Right forelimb (tissue), 1 donor: ENCODE data around the gene TP53TG3D.
"Not testable (repeated sequence)": the region's sequence is repeated elsewhere in the genome, so short reads cannot be mapped to it uniquely, and the experiment has no call there.

Source experiments
- DNase-seq: peaks from one replicate; pipeline ENCODE4 v3.0.0-alpha.2; 2018

TP53TG3D gene

GRCh38 chr16:32252986-32253385 is at the start of gene TP53TG3D:
TP53TG3D (plus strand) TSS chr16:32253286; CDS start chr16:32253354, 68 bp downstream.
- not testable (repeated sequence) for DNase-seq

GRCh38 chr16:32253507-32253906 is 421 bp downstream of the TP53TG3D start:
- not testable (repeated sequence) for DNase-seq

- not testable (repeated sequence) for DNase-seq
Measured at GRCh38 chr16:32261526-32261925, 8.4 kb downstream of the TP53TG3D start.

GRCh38 chr16:32263552-32263951 is 10.5 kb downstream of the TP53TG3D start:
- not testable (repeated sequence) for DNase-seq

GRCh38 chr16:32281910-32282309 is 28.8 kb downstream of the TP53TG3D start:
- DNase-seq: not testable (repeated sequence)

- not testable (repeated sequence) for DNase-seq
Measured at GRCh38 chr16:32283024-32283423, 29.9 kb downstream of the TP53TG3D start.

- DNase-seq: not testable (repeated sequence)
Measured at GRCh38 chr16:32283917-32284495, 30.9 kb downstream of the TP53TG3D start.

GRCh38 chr16:32284800-32285796 is 32.0 kb downstream of the TP53TG3D start:
- not testable (repeated sequence) for DNase-seq

- DNase-seq: not testable (repeated sequence)
Measured at GRCh38 chr16:32286193-32286592, 33.1 kb downstream of the TP53TG3D start.

GRCh38 chr16:32287743-32288142 is 34.7 kb downstream of the TP53TG3D start:
- DNase-seq: not testable (repeated sequence)

GRCh38 chr16:32289197-32289596 is 36.1 kb downstream of the TP53TG3D start:
- DNase-seq: not testable (repeated sequence)

- DNase-seq: not testable (repeated sequence)
Measured at GRCh38 chr16:32302776-32303175, 49.7 kb downstream of the TP53TG3D start.
